ENCODE measurements around the gene PCAT6.

GRCh38 chr1:202821467-202821866, 10.7 kb downstream of the PCAT6 start:
- TF ChIP-seq CTCF (IDR thresholded peaks at IDR 0.05) = no peak
- no peak for TF ChIP-seq POLR2A (IDR thresholded peaks at IDR 0.05)
